ENCODE data around the gene PRG2. TPM values are rescaled to one million over a fixed set of nuclear protein-coding genes. Genes with fewer than 3 reads are reported as not detected.
A peak's percentile ranks its signal among the peaks of the same experiment; 100 is the strongest.

PRG2 gene
- total RNA-seq, 1 experiment from 2014 or later: not detected

DNA sequence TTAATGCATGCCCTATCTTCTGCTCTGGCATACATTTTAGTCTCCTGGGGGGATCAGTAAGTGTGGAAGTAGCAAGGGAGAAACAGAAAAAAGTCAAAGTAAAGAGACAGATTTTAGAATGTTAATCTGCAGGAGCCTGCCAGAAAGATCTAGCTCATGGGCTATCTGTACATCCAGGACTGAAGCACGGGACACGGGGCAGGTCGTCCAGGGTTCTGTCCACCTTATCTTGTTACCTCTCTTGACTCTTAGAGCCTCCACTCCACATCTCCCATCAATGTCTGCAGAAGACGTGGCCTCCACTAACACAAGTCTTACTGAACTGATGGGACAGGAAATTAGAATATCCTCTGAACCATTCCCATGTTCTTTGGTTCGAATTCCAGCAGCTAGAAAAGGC lies 38.2 kb upstream of the PRG2 start:
- no peaks in the 10 kb centered on the region for H3K27me3 ChIP-seq (ENCODE audit: insufficient read depth, low read depth)
- no peak overlapping the region for H3K4me3 ChIP-seq
- H3K36me3 ChIP-seq (ENCODE audit: low read depth): peaks cover 12% of the 10 kb centered on the region; the same call in 1 of the 2 replicates
- ChIA-PET CTCF (no interaction called here), POLR2A (ENCODE audit: unreplicated experiment) (no interaction called here)
- no TSS peak for BruUV-seq (replicated peaks)
- H4K20me1 ChIP-seq (ENCODE audit: insufficient read depth): no peaks in the 10 kb centered on the region
- H3F3A ChIP-seq (ENCODE audit: insufficient read depth, low read depth): peaks cover 44% of the 10 kb centered on the region
- no peak overlapping the region for H2AFZ ChIP-seq
- TF ChIP-seq, protein P1, sequence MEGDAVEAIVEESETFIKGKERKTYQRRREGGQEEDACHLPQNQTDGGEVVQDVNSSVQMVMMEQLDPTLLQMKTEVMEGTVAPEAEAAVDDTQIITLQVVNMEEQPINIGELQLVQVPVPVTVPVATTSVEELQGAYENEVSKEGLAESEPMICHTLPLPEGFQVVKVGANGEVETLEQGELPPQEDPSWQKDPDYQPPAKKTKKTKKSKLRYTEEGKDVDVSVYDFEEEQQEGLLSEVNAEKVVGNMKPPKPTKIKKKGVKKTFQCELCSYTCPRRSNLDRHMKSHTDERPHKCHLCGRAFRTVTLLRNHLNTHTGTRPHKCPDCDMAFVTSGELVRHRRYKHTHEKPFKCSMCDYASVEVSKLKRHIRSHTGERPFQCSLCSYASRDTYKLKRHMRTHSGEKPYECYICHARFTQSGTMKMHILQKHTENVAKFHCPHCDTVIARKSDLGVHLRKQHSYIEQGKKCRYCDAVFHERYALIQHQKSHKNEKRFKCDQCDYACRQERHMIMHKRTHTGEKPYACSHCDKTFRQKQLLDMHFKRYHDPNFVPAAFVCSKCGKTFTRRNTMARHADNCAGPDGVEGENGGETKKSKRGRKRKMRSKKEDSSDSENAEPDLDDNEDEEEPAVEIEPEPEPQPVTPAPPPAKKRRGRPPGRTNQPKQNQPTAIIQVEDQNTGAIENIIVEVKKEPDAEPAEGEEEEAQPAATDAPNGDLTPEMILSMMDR (conservative IDR thresholded peaks at IDR 0.05): no peak
- no peak for TF ChIP-seq EZH2 (IDR thresholded peaks at IDR 0.05; ENCODE audit: low read depth)
- no peak for DNase-seq
- no peaks in the 10 kb centered on the region for H3K9me3 ChIP-seq (ENCODE audit: insufficient read depth, low read depth)
- H3K4me2 ChIP-seq: no peak overlapping the region
- H3K79me2 ChIP-seq (ENCODE audit: low read depth): peaks cover 31% of the 10 kb centered on the region
- H3K9me2 ChIP-seq (ENCODE audit: insufficient read depth): no peaks in the 10 kb centered on the region
- intact Hi-C loops (cut with micrococcal nuclease; ENCODE audit: unreplicated experiment): loop anchor here (5.0 kb wide), 1 partner anchor 64 kb away; no protein-coding TSS in a partner anchor
- peaks cover 59% of the 10 kb centered on the region for H3K4me1 ChIP-seq (replicated peaks; ENCODE audit: insufficient read depth)
- H3K27ac ChIP-seq: peak overlapping the region; percentile 91; the same call in 1 of the 2 replicates

DNA sequence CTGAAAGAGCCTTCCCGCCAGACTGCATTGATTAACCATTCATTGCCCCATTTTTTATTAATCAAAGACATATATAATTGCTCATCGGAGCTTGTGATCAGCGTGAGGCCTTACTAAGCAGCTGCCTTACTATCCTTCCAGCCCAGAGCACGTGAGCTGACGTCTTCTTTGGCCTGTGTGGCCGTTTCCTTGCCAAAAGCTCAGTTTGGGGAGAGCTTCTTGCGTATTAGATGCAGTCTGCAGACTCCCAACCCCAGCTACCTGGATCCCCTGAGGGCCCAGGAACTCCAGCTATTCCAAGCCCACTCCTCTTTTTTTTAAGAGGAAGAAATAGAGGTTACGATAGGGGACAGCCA lies 37.3 kb upstream of the PRG2 start:
- peak overlapping the region; percentile 75 for H2AFZ ChIP-seq
- H3K36me3 ChIP-seq (ENCODE audit: low read depth): peaks cover 21% of the 10 kb centered on the region
- H3K27me3 ChIP-seq (ENCODE audit: insufficient read depth, low read depth): no peaks in the 10 kb centered on the region
- DNase-seq: no peak
- H3K4me1 ChIP-seq (replicated peaks; ENCODE audit: insufficient read depth): peaks cover 50% of the 10 kb centered on the region
- H3K4me3 ChIP-seq: peak overlapping the region; percentile 73; the same call in 1 of the 2 replicates
- H3F3A ChIP-seq (ENCODE audit: insufficient read depth, low read depth): peaks cover 47% of the 10 kb centered on the region
- H3K9me3 ChIP-seq (ENCODE audit: insufficient read depth, low read depth): no peaks in the 10 kb centered on the region
- H4K20me1 ChIP-seq (ENCODE audit: insufficient read depth): no peaks in the 10 kb centered on the region
- no TSS peak for BruUV-seq (replicated peaks)
- TF ChIP-seq, protein P1 (conservative IDR thresholded peaks at IDR 0.05): no peak
- TF ChIP-seq EZH2 (IDR thresholded peaks at IDR 0.05; ENCODE audit: low read depth): no peak
- no peaks in the 10 kb centered on the region for H3K9me2 ChIP-seq (ENCODE audit: insufficient read depth)
- peaks cover 39% of the 10 kb centered on the region for H3K79me2 ChIP-seq (ENCODE audit: low read depth)
- H3K4me2 ChIP-seq: peak overlapping the region; percentile 96
- peak overlapping the region; percentile 91 for H3K27ac ChIP-seq
- intact Hi-C loops (cut with micrococcal nuclease; ENCODE audit: unreplicated experiment): loop anchor here (5.0 kb wide), 1 partner anchor 65 kb away; no protein-coding TSS in a partner anchor
- ChIA-PET POLR2A (ENCODE audit: unreplicated experiment) (interaction anchor here (0.7 kb wide), 2 partner anchors 967 to 1710 kb away, joined by 6 to 7 read pairs; no protein-coding TSS in a partner anchor), CTCF (interaction anchor here (0.6 to 1.1 kb wide), 4 partner anchors 51 to 106 kb away, joined by 3 to 5 read pairs (median 4); no protein-coding TSS in a partner anchor)

DNA sequence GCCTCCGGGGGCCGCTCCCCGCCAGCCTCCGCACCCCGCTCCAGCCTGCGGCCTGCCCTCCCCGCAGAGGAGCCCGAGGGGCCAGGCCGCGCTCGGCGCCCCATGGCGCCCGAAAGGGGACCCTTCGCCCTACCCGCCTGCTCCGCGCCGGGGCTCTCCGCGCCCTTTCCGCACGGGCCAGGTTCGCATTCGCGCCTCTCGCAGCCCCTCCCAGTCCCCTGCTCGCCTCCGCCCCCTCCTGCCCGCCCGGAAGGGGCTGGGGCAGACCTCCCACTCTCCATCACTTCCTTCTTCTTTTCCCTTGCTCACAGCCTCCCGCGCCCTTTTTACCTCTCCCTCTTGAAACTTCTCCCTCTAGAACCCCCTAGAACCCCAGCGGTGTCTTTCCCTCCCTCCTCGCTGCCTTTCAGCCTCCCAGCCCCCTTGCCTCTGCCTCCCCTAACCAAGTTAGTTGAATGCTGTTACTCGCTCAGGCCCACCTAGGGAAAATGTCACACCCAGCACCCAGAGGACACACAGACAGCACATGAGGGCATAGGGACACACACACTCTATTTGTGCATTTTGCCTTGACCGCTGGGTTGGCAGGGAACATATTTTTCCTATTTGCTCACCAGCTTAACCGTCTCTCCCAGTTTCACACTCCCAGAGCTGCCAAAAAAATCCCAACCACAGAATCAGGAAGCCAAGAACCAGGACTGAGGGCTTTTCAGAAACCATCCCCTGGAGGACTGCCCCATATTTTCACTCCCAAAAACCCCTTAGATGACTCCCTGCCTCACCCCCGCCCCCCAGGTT lies 36.7 kb upstream of the PRG2 start, which contains the start of gene SLC43A3:
Gene SLC43A3 (minus strand): TSS at position 193 of the 798 bp plus-strand sequence. CDS start 949 bp downstream, outside the sequence.
- Histone ChIP-seq H2AFZ (peak within 1 kb of the TSS; percentile 75), H3K79me2 (ENCODE audit: low read depth) (peaks cover 45% of the 10 kb centered on the region), H3K4me3 (peak within 1 kb of the TSS; percentile 73), H3K9me3 (ENCODE audit: insufficient read depth, low read depth) (no peaks in the 10 kb centered on the region), H3F3A (ENCODE audit: insufficient read depth, low read depth) (peaks cover 47% of the 10 kb centered on the region), H3K4me1 (replicated peaks; ENCODE audit: insufficient read depth) (peaks cover 44% of the 10 kb centered on the region), H3K9me2 (ENCODE audit: insufficient read depth) (no peaks in the 10 kb centered on the region), H4K20me1 (ENCODE audit: insufficient read depth) (no peaks in the 10 kb centered on the region), H3K36me3 (ENCODE audit: low read depth) (peaks cover 22% of the 10 kb centered on the region), H3K27me3 (ENCODE audit: insufficient read depth, low read depth) (no peaks in the 10 kb centered on the region), H3K27ac (peak within 1 kb of the TSS; percentile 91), H3K4me2 (peak within 1 kb of the TSS; percentile 96)
- TSS peak; percentile 98 for BruUV-seq (replicated peaks)
- peak; percentile 77 to 93 for DNase-seq
- ChIA-PET POLR2A (ENCODE audit: unreplicated experiment) (interaction anchor here (0.6 to 0.7 kb wide), 3 partner anchors 25 to 1711 kb away, joined by 4 to 7 read pairs (median 6); no protein-coding TSS in a partner anchor), CTCF (interaction anchor here (0.6 to 1.1 kb wide), 4 partner anchors 52 to 107 kb away, joined by 3 to 5 read pairs (median 4); no protein-coding TSS in a partner anchor)
- TF ChIP-seq, protein P1 (conservative IDR thresholded peaks at IDR 0.05): no peak
- TF ChIP-seq EZH2 (IDR thresholded peaks at IDR 0.05; ENCODE audit: low read depth): no peak
- intact Hi-C loops (cut with micrococcal nuclease; ENCODE audit: unreplicated experiment): loop anchor here (5.0 kb wide), 1 partner anchor 65 kb away; no protein-coding TSS in a partner anchor
